Loucy (cell line): ENCODE data around the gene FOXJ2.

Source experiments
- H2AFZ ChIP-seq: fragments of 200-600 bp; sonication (generic); 2 replicates; pipeline ENCODE4 v1.6.0; 2016; ENCODE audit warnings: antibody characterized with exemption, mild to moderate bottlenecking, low read length, moderate library complexity
- H3F3A ChIP-seq: fragments of 200-600 bp; 2 replicates; pipeline ENCODE4 v1.6.0; 2016; ENCODE audit warnings: antibody characterized with exemption, low read depth, mild to moderate bottlenecking
- H3K27me3 ChIP-seq: fragments of 200-600 bp; sonication (generic); 2 replicates; pipeline ENCODE4 v1.6.1; 2014; ENCODE audit warnings: low read length, mild to moderate bottlenecking; ENCODE audit not compliant: insufficient read depth, poor library complexity, severe bottlenecking
- H3K36me3 ChIP-seq: fragments of 200-600 bp; sonication (generic); 2 replicates; pipeline ENCODE4 v1.6.1; 2016; ENCODE audit warnings: low read length; ENCODE audit not compliant: insufficient read depth
- H3K4me1 ChIP-seq: fragments of 200-600 bp; sonication (generic); 2 replicates; pipeline ENCODE4 v1.5.1; 2014; ENCODE audit warnings: low read length, mild to moderate bottlenecking; ENCODE audit not compliant: insufficient read depth, poor library complexity, severe bottlenecking
- H3K4me2 ChIP-seq: fragments of 200-600 bp; sonication (generic); 2 replicates; pipeline ENCODE4 v1.6.0; 2014; ENCODE audit warnings: antibody characterized with exemption, low read length, low read depth, mild to moderate bottlenecking; ENCODE audit not compliant: poor library complexity, severe bottlenecking
- H3K4me3 ChIP-seq: fragments of 200-600 bp; sonication (generic); 2 replicates; pipeline ENCODE4 v1.5.1; 2014; ENCODE audit warnings: low read length, mild to moderate bottlenecking, mixed read lengths; ENCODE audit not compliant: poor library complexity, severe bottlenecking
- H3K79me2 ChIP-seq: fragments of 200-600 bp; sonication (generic); 2 replicates; pipeline ENCODE4 v1.6.1; 2014; ENCODE audit warnings: low read length; ENCODE audit not compliant: insufficient read depth
- H3K9ac ChIP-seq: fragments of 200-600 bp; sonication (generic); 2 replicates; pipeline ENCODE4 v1.6.0; 2014; ENCODE audit warnings: mild to moderate bottlenecking, low read depth, low read length, moderate library complexity; ENCODE audit not compliant: poor library complexity, severe bottlenecking
- H3K9me2 ChIP-seq: fragments of 200-600 bp; sonication (generic); replicated peaks from 2 replicates; pipeline ENCODE4 v1.6.1; 2016; ENCODE audit warnings: low read depth, low read length, mixed read lengths
- H3K9me3 ChIP-seq: fragments of 200-600 bp; sonication (generic); 2 replicates; pipeline ENCODE4 v1.6.1; 2014; ENCODE audit warnings: mild to moderate bottlenecking, antibody characterized with exemption, low read length, low read depth; ENCODE audit not compliant: insufficient read depth
- H4K20me1 ChIP-seq: fragments of 200-600 bp; sonication (generic); 2 replicates; pipeline ENCODE4 v1.6.0; 2014; ENCODE audit warnings: antibody characterized with exemption, low read length, mild to moderate bottlenecking; ENCODE audit not compliant: insufficient read depth, poor library complexity, severe bottlenecking
- CTCF ChIP-seq: fragments of 200-600 bp; sonication (generic); conservative IDR thresholded peaks from 2 replicates; pipeline ENCODE4 v1.5.1; 2014; ENCODE audit warnings: mild to moderate bottlenecking, antibody characterized with exemption, low read length
- EZH2phosphoT487 ChIP-seq: fragments of 200-600 bp; IDR thresholded peaks from 2 replicates; pipeline ENCODE4 v1.6.1; 2018; ENCODE audit warnings: antibody characterized with exemption, mild to moderate bottlenecking, moderate library complexity, borderline replicate concordance

The FOXJ2 gene

DNA sequence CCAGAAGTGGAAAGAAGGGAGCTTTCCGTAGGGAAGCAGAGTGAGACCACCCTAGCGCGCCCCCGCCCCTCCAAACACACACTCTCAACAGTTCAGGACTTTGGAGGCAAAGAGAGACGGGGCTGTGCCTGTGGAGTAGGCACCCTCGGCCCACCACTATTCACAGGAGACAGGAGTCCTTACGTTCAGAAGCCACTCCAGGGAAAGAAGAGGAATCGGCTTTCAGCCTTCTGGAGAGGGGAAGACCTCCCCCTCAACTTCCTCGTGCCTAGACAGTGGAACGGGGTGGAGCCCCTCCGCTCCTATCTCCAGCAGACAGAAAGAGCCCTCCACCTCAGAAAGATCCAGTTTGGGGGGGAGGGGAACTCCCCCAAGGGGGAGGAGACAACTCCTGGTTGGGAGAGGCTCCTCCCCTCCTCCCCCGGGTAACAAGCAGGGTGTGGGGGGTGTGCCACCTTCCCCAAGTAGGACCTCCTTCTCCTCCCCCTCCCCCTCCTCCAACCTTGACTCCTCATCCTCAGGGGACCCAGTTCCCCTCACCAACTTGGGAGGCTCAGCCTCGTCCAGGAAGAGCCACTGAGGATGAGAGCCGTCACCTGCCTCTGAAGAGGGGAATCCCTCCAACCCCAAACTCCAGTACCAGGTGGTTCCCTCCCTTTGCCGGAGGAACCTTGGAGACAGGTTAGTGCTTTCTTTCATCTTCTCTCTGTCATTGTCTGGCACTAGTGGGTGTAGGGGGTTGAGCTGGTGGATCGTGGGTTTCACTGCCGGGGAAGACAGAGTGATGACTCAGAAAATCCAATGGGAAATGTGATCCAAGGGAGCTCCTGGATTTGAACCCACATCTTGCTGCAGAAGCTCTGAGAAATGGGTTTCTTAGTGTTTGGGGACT is 883 bp downstream of the FOXJ2 start:
- Histone ChIP-seq H4K20me1 (no peaks in the 10 kb centered on the region), H3K4me2 (peak overlapping the region; percentile 95), H3K4me1 (peaks cover 58% of the 10 kb centered on the region)

GRCh38 chr12:8034802-8035201 is 2.3 kb downstream of the FOXJ2 start:
- Histone ChIP-seq H3F3A (peaks cover 5% of the 10 kb centered on the region; the same call in 1 of the 2 replicates), H3K36me3 (no peaks in the 10 kb centered on the region), H3K9me3 (no peaks in the 10 kb centered on the region), H3K4me3 (peak overlapping the region; percentile 95), H4K20me1 (no peaks in the 10 kb centered on the region), H3K27me3 (no peaks in the 10 kb centered on the region), H2AFZ (no peak overlapping the region), H3K79me2 (peaks cover 29% of the 10 kb centered on the region), H3K4me1 (peaks cover 67% of the 10 kb centered on the region), H3K9ac (peak overlapping the region; percentile 91), H3K4me2 (peak overlapping the region; percentile 95), H3K9me2 (no peaks in the 10 kb centered on the region)
- TF ChIP-seq CTCF (no peak), EZH2phosphoT487 (no peak)

More for the DNA sequence above, 883 bp downstream of the FOXJ2 start:
- peak overlapping the region; percentile 91 for H3K9ac ChIP-seq
- no peak for TF ChIP-seq EZH2phosphoT487
- TF ChIP-seq CTCF: no peak
- H2AFZ ChIP-seq: peak overlapping the region; percentile 78
- no peaks in the 10 kb centered on the region for H3K27me3 ChIP-seq
- H3K9me2 ChIP-seq: no peaks in the 10 kb centered on the region
- peaks cover 8% of the 10 kb centered on the region; the same call in 1 of the 2 replicates for H3F3A ChIP-seq
- H3K79me2 ChIP-seq: peaks cover 29% of the 10 kb centered on the region
- peak overlapping the region; percentile 95 for H3K4me3 ChIP-seq
- H3K9me3 ChIP-seq: no peaks in the 10 kb centered on the region
- H3K36me3 ChIP-seq: no peaks in the 10 kb centered on the region

DNA sequence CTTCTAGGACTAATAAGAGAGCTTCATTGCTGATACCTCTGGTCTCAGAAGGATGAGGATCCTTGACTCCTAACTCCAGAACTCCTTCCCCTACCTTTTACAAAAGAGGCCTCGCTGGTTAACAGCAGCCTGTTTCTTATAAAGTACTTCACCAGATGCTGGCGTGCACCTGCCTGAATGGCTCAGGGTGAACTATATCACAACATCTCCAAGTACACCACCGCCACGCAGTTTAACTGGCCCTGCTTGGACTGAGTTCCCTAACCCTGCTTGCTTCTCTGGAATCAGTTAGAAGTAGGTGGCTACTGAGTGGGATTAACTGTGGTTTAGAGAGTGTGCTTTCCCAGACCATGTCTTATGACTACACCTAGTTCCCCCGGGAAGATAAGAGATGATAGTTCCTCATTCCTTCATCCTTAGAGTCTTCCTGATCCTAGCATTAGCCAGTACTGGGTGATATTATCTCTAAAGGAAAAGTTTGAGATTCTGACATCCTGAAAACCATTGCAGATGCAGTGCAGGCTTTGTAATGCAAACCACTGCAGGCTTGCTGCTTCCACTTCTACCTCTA is 3.0 kb downstream of the FOXJ2 start:
- H3K4me1 ChIP-seq: peaks cover 67% of the 10 kb centered on the region
- H3K9me2 ChIP-seq: no peaks in the 10 kb centered on the region
- no peaks in the 10 kb centered on the region for H3K27me3 ChIP-seq
- H2AFZ ChIP-seq: no peak overlapping the region
- H3K79me2 ChIP-seq: peaks cover 29% of the 10 kb centered on the region
- H3F3A ChIP-seq: no peaks in the 10 kb centered on the region
- no peaks in the 10 kb centered on the region for H3K9me3 ChIP-seq
- H3K4me3 ChIP-seq: peak overlapping the region; percentile 95
- no peak for TF ChIP-seq CTCF
- TF ChIP-seq EZH2phosphoT487: no peak
- peaks cover 4% of the 10 kb centered on the region; the same call in 1 of the 2 replicates for H3K36me3 ChIP-seq
- peak overlapping the region; percentile 95 for H3K4me2 ChIP-seq
- no peaks in the 10 kb centered on the region for H4K20me1 ChIP-seq
- H3K9ac ChIP-seq: peak overlapping the region; percentile 91
